Measurements from ENCODE around the gene TOLLIP. TPM values are rescaled to one million over a fixed set of nuclear protein-coding genes. Genes with fewer than 3 reads are reported as not detected.

TOLLIP gene
- total RNA-seq, 1 experiment from 2014 or later = 32.3 TPM

DNA sequence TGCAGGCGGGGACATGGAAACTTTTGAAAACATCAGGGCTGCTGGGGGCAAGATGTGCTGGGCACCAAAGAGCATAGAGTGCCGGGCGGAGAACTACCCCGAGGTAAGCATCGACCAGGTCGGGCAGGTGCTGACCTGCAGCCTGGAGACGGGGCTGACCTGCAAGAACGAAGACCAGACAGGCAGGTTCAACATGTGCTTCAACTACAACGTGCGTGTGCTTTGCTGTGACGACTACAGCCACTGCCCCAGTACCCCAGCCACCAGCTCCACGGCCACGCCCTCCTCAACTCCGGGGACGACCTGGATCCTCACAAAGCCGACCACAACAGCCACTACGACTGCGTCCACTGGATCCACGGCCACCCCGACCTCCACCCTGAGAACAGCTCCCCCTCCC lies 67.1 kb downstream of the TOLLIP start:
- H3K4me2 ChIP-seq (ENCODE audit: insufficient read depth, insufficient read length, low read length) = no peak overlapping the region
- peaks cover 39 to 46% of the 10 kb centered on the region in 2 experiments for H3K9me3 Mint-ChIP-seq
- H3K79me1 ChIP-seq (ENCODE audit: insufficient read depth, low read depth, low read length, poor library complexity, severe bottlenecking) = no peaks in the 10 kb centered on the region
- H3T11ph ChIP-seq (ENCODE audit: low read length) = no peak overlapping the region
- TF ChIP-seq CTCF (conservative IDR thresholded peaks at IDR 0.05) = no peak
- H3K4me1 Mint-ChIP-seq = no peaks in the 10 kb centered on the region
- H3K27me3 Mint-ChIP-seq (ENCODE audit: low read depth) = peaks cover 15% of the 10 kb centered on the region
- no peak overlapping the region for H2BK12ac ChIP-seq (ENCODE audit: insufficient read length, low read depth, low read length)
- no peaks in the 10 kb centered on the region for H4K20me1 ChIP-seq (ENCODE audit: control insufficient read depth, insufficient read depth, insufficient read length)
- no peak overlapping the region for H3K56ac ChIP-seq (ENCODE audit: insufficient read length, low read depth, low read length)
- no peak overlapping the region for H2AK5ac ChIP-seq (ENCODE audit: insufficient read length, low read length)
- H3K23ac ChIP-seq (ENCODE audit: insufficient read length, low read depth, low read length) = no peak overlapping the region
- H3K27ac Mint-ChIP-seq = no peak overlapping the region
- no CpG with 5 or more reads among the region's 20 CpGs for WGBS (ENCODE audit: extremely low coverage, insufficient read length, low lambda C conversion rate)
- H2AFZ ChIP-seq (ENCODE audit: low read length) = no peak overlapping the region
- no peak overlapping the region for H3K4ac ChIP-seq (ENCODE audit: low read depth, low read length)
- H3K18ac ChIP-seq (ENCODE audit: insufficient read length, low read depth, low read length) = no peak overlapping the region
- no peak overlapping the region for H2BK15ac ChIP-seq (ENCODE audit: low read depth, low read length)
- H3K9ac ChIP-seq (ENCODE audit: extremely low read depth, insufficient read length, low read length) = no peak overlapping the region
- H3K27ac ChIP-seq (ENCODE audit: insufficient read length, low read depth, low read length) = no peak overlapping the region
- H2BK20ac ChIP-seq (ENCODE audit: low read depth, low read length, poor library complexity, severe bottlenecking) = no peak overlapping the region
- no peak overlapping the region for H2BK5ac ChIP-seq (ENCODE audit: insufficient read length, low read length)
- H3K23me2 ChIP-seq (ENCODE audit: insufficient read length, low read depth, low read length, poor library complexity, severe bottlenecking) = no peaks in the 10 kb centered on the region
- no peak overlapping the region for H3K4me3 Mint-ChIP-seq
- no peaks in the 10 kb centered on the region for H3K27me3 ChIP-seq (ENCODE audit: insufficient read depth, low read length)
- no peak overlapping the region for H4K91ac ChIP-seq (ENCODE audit: insufficient read length, low read depth, low read length)
- no peaks in the 10 kb centered on the region for H3K4me1 ChIP-seq (ENCODE audit: insufficient read depth, low read length)
- H3K14ac ChIP-seq (ENCODE audit: insufficient read depth, low read length) = no peak overlapping the region
- DNase-seq = no peak
- no peak overlapping the region for H4K8ac ChIP-seq (replicated peaks; ENCODE audit: insufficient read length, low read depth, low read length)
- H3K36me3 Mint-ChIP-seq (ENCODE audit: insufficient read depth in 1 of 3, low read depth in 3 of 3) = peaks cover 4 to 19% (median 9%) of the 10 kb centered on the region in 3 experiments; a peak in 6 of 7 replicates
- H3K9me3 ChIP-seq (ENCODE audit: control insufficient read depth, low read depth, low read length) = no peaks in the 10 kb centered on the region
- no peak overlapping the region for H4K5ac ChIP-seq (ENCODE audit: insufficient read length, low read depth, low read length)
- H3K79me2 ChIP-seq (ENCODE audit: insufficient read depth, low read length) = no peaks in the 10 kb centered on the region
- H2BK120ac ChIP-seq (ENCODE audit: low read depth, low read length, poor library complexity, severe bottlenecking) = no peak overlapping the region

Data from H9 (cell line).